Osteocyte (in vitro differentiated cells): ENCODE measurements around the gene PMM2. TPM values are rescaled to one million over a fixed set of nuclear protein-coding genes. Genes with fewer than 3 reads are reported as not detected.

ENCODE experiments used
- DNase-seq: peaks from one replicate; pipeline ENCODE4 v3.0.0; 2021; ENCODE audit warnings: mixed read lengths; ENCODE audit not compliant: unreplicated experiment; ENCODE audit errors: extremely low spot score
- H3K27ac Mint-ChIP-seq: one replicate; pipeline ENCODE4 v1.8.0; 2021; ENCODE audit warnings: mild to moderate bottlenecking, mixed read lengths; ENCODE audit not compliant: unreplicated experiment
- H3K27me3 Mint-ChIP-seq: one replicate; pipeline ENCODE4 v1.8.0; 2021; ENCODE audit warnings: mixed read lengths; ENCODE audit not compliant: unreplicated experiment
- H3K36me3 Mint-ChIP-seq: one replicate; pipeline ENCODE4 v1.8.0; 2021; ENCODE audit warnings: mixed read lengths; ENCODE audit not compliant: unreplicated experiment
- H3K4me1 Mint-ChIP-seq: one replicate; pipeline ENCODE4 v1.8.0; 2021; ENCODE audit warnings: mixed read lengths; ENCODE audit not compliant: unreplicated experiment
- H3K4me3 Mint-ChIP-seq: one replicate; pipeline ENCODE4 v1.8.0; 2021; ENCODE audit warnings: mild to moderate bottlenecking, moderate library complexity, mixed read lengths; ENCODE audit not compliant: unreplicated experiment
- H3K9me3 Mint-ChIP-seq: one replicate; pipeline ENCODE4 v1.8.0; 2021; ENCODE audit warnings: mixed read lengths; ENCODE audit not compliant: unreplicated experiment
- CTCF ChIP-seq: fragments of 200-600 bp; sonication (generic); IDR thresholded peaks from 2 replicates; pipeline ENCODE4 v1.5.0; 2021; ENCODE audit warnings: antibody characterized with exemption, mild to moderate bottlenecking, moderate library complexity
- total RNA-seq: library from RNA; stranded (reverse); gene quantifications from 2 replicates; pipeline ENCODE4 v1.2.1, GENCODE V29; 2021

Gene PMM2
- total RNA-seq, 1 donor from 2014 or later = 42.9 TPM

GRCh38 chr16:8887431-8887765, 89.8 kb downstream of the PMM2 start:
- Mint-ChIP-seq H3K36me3 (peaks cover 26% of the 10 kb centered on the region), H3K4me1 (peaks cover 21% of the 10 kb centered on the region), H3K9me3 (no peaks in the 10 kb centered on the region), H3K27me3 (no peaks in the 10 kb centered on the region), H3K4me3 (no peak overlapping the region), H3K27ac (no peak overlapping the region)
- no peak for TF ChIP-seq CTCF
- no peak for DNase-seq

DNA sequence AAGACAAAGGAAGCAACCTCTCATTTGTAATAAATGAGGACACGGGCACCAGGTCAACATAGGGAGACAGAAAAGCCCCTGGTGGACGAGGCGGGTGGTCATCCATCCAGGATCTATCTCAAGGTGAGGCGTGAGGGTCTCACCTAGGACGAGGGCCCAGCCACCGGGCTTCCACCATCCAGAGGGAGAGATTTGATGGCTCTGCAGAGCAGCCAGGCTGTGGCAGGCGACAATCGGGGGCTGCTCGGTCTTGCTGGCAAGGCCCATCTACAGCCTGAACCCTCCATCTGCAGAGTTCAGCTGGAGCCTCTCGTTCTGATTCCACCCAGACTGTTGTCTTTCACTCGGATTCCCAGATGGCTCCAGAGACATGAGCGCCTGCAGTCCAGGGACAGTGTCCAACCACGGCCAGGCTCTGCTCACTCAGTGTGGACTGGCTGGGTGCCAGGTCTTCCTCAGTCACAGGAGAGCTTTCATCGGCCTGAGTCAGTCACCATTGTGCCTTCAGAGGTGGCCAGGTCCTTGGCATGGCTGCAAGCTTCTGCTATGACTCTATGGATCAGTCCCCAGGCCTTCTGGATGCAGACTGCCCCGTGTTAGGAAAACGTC, 90.4 kb downstream of the PMM2 start:
- Mint-ChIP-seq H3K36me3 (peaks cover 31% of the 10 kb centered on the region), H3K4me1 (peaks cover 21% of the 10 kb centered on the region), H3K4me3 (no peak overlapping the region), H3K27me3 (no peaks in the 10 kb centered on the region), H3K27ac (no peak overlapping the region), H3K9me3 (no peaks in the 10 kb centered on the region)
- no peak for DNase-seq
- TF ChIP-seq CTCF = no peak

DNA sequence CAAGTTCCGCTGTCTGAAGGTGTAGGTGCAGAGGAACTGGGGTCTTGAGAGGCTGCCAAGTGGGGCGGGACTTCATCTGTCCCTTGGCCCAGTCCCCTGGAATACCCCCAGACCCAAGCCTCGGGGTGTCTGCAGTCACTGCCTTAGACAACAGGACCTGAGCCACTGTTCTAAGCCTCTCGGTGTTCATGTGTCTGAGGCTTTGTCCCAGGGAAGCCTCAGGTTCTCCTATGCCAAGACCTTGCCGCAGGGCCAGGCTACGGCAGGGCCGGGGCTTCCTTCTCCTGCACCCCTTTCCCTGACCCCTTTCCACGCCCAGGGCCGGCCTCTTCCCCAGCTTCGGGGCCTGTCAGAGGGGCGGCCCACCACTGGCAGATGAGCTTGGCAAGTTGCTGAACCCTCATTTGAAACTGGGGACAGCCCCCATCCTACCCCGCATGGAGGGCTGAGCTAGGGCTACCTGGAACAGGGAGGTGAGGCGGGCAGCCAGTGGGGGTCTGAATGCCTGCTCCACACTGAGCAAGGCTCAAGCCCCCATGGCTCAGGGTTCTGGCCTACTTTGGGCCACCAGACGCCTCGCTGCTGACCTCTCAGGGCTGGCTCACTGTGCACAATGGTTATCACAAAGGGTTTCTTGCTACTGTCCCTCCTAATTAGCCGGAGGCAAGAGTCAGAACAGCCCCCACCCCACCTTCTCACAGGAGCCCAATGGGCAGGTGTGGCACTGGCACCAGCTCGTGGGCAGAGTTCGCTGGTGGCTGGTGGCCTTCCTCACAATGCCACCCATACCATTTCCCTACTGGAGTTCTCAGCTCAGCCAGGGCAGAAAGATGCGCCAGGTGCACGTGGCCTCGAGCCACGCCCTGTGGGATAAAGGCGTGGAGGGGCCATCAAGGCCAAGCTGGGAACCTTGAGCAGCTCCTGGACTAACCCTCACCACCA, 91.6 kb downstream of the PMM2 start:
- Mint-ChIP-seq H3K27me3 (no peaks in the 10 kb centered on the region), H3K4me1 (peaks cover 21% of the 10 kb centered on the region), H3K27ac (no peak overlapping the region), H3K4me3 (no peak overlapping the region), H3K9me3 (no peaks in the 10 kb centered on the region), H3K36me3 (peaks cover 36% of the 10 kb centered on the region)
- TF ChIP-seq CTCF = no peak
- no peak for DNase-seq

GRCh38 chr16:8889893-8890548, 92.4 kb downstream of the PMM2 start:
- Mint-ChIP-seq H3K4me3 (no peak overlapping the region), H3K27ac (no peak overlapping the region), H3K4me1 (peaks cover 21% of the 10 kb centered on the region), H3K36me3 (peaks cover 44% of the 10 kb centered on the region), H3K27me3 (no peaks in the 10 kb centered on the region), H3K9me3 (no peaks in the 10 kb centered on the region)
- no peak for DNase-seq
- no peak for TF ChIP-seq CTCF

- no peak overlapping the region for H3K4me3 Mint-ChIP-seq
Observed at GRCh38 chr16:8890549-8890921, 92.9 kb downstream of the PMM2 start.

More at GRCh38 chr16:8890549-8890921, 92.9 kb downstream of the PMM2 start:
- no peak for TF ChIP-seq CTCF
- H3K27ac Mint-ChIP-seq = no peak overlapping the region
- no peaks in the 10 kb centered on the region for H3K27me3 Mint-ChIP-seq
- H3K9me3 Mint-ChIP-seq = no peaks in the 10 kb centered on the region
- H3K4me1 Mint-ChIP-seq = peaks cover 18% of the 10 kb centered on the region
- no peak for DNase-seq
- peaks cover 49% of the 10 kb centered on the region for H3K36me3 Mint-ChIP-seq
